ENCODE results near the gene MDK. TPM values are rescaled to one million over a fixed set of nuclear protein-coding genes. Genes with fewer than 3 reads are reported as not detected.

Gene MDK
- polyA plus RNA-seq, 2 of the 4 experiments (the other 2 are of a cell fraction), result 13.6 to 18.4 TPM

DNA sequence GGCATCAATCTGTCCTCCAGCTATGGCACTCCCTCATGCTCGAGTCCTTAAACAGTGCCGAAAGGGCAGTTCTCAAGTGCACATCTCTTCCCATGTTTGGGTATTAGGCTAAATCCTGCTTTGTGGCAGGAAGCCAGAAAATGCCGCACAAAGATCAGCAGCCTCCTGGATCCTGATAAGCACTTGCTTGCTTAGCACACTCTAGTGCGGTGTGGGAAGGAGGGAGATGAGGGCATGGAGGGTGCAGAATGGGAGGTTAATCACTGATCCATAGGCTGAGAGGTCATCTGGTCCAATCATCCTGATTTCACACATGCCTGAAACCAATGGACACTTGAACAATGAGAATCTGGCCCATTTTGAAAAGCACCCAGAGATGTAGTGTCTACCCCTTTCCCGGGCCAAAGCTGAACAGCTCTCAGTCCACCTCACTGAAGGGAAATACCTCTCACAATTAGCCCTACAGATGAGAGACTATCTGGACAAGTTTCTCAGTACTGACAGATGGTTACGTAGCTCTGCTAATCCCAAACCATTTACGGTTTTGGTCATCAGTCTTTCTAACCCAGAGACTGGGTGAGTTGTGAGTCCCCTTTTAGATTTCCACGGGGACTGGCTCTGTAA lies 39.9 kb downstream of the MDK start:
- ChIA-PET POLR2A (no interaction called here), CTCF (interaction anchor here (1.3 to 1.5 kb wide), 2 partner anchors 69 to 456 kb away, joined by 4 read pairs; no protein-coding TSS in a partner anchor)
- ATAC-seq (no peak), DNase-seq (ENCODE audit: low read depth in 1 of 2, low spot score in 1 of 2) (no peak), FAIRE-seq (no peak)
- H3K4me2 ChIP-seq, result no peak overlapping the region
- H3K4me3 ChIP-seq, result no peak overlapping the region
- no peak overlapping the region for H3K27ac ChIP-seq
- TF ChIP-seq MAX (IDR thresholded peaks at IDR 0.05), result no peak
- TF ChIP-seq RFX5 (IDR thresholded peaks at IDR 0.05), result no peak
- TF ChIP-seq USF2 (IDR thresholded peaks at IDR 0.05), result no peak
- TF ChIP-seq MAZ (IDR thresholded peaks at IDR 0.05; ENCODE audit: borderline replicate concordance, low read depth, low read length), result no peak
- no peak for TF ChIP-seq MAFK (IDR thresholded peaks at IDR 0.05; ENCODE audit: partially characterized antibody)
- H3K9me3 ChIP-seq, result no peaks in the 10 kb centered on the region
- H3K4me1 ChIP-seq, result no peaks in the 10 kb centered on the region
- 93% methylated on average over 8 of the region's 8 CpGs for whole genome bisulfite sequencing (ENCODE audit: missing lambda C conversion rate)

DNA sequence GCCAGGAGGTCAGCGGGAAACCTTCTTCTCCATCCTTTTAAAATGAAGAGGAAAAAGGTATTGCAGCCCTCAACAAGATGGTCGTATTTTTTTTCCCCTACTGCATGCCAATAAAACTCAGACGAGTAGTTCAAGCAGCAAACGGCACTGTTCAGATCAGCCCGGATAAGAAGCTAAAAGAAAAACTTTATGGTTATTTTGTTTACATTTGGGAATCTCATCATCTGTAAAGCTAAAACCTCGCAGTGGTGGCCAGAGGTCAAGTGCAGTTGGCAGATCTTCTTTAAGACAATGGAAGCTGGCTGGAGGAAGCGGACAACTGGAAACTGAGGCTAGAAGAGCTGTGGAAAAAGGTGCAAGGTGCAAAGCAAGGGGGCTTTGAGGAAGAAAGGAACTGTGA lies 41.1 kb downstream of the MDK start:
- FAIRE-seq, result no peak

DNA sequence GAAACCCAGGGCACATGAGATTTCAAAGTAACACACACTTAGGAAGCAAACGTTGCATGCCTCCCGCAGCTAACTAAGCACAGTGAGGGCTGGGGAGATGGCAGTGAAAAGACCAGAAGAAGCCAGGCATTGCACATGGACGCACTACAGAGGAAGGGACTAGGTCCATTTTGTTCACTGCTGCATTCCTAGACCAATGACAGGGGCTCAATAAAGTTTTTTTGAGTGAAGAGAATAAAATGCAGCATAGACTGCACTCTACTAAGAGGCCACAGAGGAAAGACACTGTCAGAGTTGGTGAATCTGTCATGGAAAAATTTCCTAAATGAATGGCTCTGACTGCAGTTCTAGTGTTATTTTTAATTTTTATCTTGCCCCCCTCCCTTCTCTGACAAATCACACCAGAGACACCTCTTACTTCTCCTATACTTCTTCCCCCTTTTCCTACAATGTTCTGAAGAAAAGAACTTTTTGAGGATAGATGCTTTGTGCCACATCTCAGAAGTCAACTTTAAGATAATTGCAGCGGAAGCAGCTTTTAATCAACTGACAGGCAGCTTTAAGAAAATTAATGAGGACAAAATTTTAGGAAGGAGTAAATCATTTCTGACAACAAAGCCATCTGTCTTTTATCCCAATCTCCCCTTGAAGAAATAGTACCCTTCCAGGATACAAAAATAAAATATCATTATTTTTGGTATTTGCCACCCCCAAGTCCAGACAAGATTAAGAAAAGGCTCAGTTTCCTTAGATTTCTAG lies 44.9 kb downstream of the MDK start:
- FAIRE-seq, result no peak
- Histone ChIP-seq H3K4me2 (no peak overlapping the region), H3K4me3 (no peak overlapping the region), H3K27ac (no peak overlapping the region), H3K4me1 (no peaks in the 10 kb centered on the region), H3K9me3 (no peaks in the 10 kb centered on the region)
- WGBS (ENCODE audit: missing lambda C conversion rate), result 90% methylated on average over 4 of the region's 4 CpGs
- TF ChIP-seq NR3C1 (IDR thresholded peaks at IDR 0.05), result no peak
- no peak for TF ChIP-seq CHD4 (IDR thresholded peaks at IDR 0.05; ENCODE audit: borderline replicate concordance)
- TF ChIP-seq BHLHE40 (IDR thresholded peaks at IDR 0.05; ENCODE audit: low read depth, low read length), result no peak
- TF ChIP-seq, protein P1, sequence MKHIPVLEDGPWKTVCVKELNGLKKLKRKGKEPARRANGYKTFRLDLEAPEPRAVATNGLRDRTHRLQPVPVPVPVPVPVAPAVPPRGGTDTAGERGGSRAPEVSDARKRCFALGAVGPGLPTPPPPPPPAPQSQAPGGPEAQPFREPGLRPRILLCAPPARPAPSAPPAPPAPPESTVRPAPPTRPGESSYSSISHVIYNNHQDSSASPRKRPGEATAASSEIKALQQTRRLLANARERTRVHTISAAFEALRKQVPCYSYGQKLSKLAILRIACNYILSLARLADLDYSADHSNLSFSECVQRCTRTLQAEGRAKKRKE (CRISPR knock-in tag; IDR thresholded peaks at IDR 0.05; ENCODE audit: low read depth), result no peak
- no peak for TF ChIP-seq ZNF302 (CRISPR knock-in tag; IDR thresholded peaks at IDR 0.05)
- TF ChIP-seq NPAS2 (CRISPR knock-in tag; IDR thresholded peaks at IDR 0.05; ENCODE audit: borderline replicate concordance), result no peak
- TF ChIP-seq EHF (CRISPR knock-in tag; IDR thresholded peaks at IDR 0.05), result no peak
- no peak for TF ChIP-seq NFE2L2 (conservative IDR thresholded peaks at IDR 0.05; ENCODE audit: low read length)
- no peak for TF ChIP-seq HOXB13 (CRISPR knock-in tag; IDR thresholded peaks at IDR 0.05; ENCODE audit: low read depth)
- TF ChIP-seq POLR2A (IDR thresholded peaks at IDR 0.05; ENCODE audit: low read length), result no peak
- TF ChIP-seq CHD2 (IDR thresholded peaks at IDR 0.05; ENCODE audit: low read length, partially characterized antibody), result no peak
- no peak for TF ChIP-seq USF2 (IDR thresholded peaks at IDR 0.05)
- TF ChIP-seq ZFP36 (IDR thresholded peaks at IDR 0.05; ENCODE audit: borderline replicate concordance, partially characterized antibody), result no peak
- no peak for TF ChIP-seq EHMT2 (IDR thresholded peaks at IDR 0.05; ENCODE audit: low read depth)
- TF ChIP-seq MAX (IDR thresholded peaks at IDR 0.05), result no peak
- POLR2A ChIA-PET, result no interaction called here
- no peak for DNase-seq (ENCODE audit: low read depth in 1 of 2, low spot score in 1 of 2)
- CTCF ChIA-PET, result interaction anchor here (1.1 kb wide), 1 partner anchor 187 kb away, joined by 3 read pairs; no protein-coding TSS in a partner anchor
- ATAC-seq, result no peak

More for the DNA sequence above, 41.1 kb downstream of the MDK start:
- no peak for DNase-seq (ENCODE audit: low read depth in 1 of 2, low spot score in 1 of 2)
- ChIA-PET POLR2A (no interaction called here), CTCF (interaction anchor here (0.6 to 1.5 kb wide), 4 partner anchors 16 to 457 kb away, joined by 3 to 4 read pairs (median 3); no protein-coding TSS in a partner anchor)
- no peak overlapping the region for H3K4me2 ChIP-seq
- 88% methylated on average over 7 of the region's 7 CpGs for WGBS (ENCODE audit: missing lambda C conversion rate)
- no peaks in the 10 kb centered on the region for H3K9me3 ChIP-seq
- no peak overlapping the region for H3K4me3 ChIP-seq
- no peak for TF ChIP-seq ESRRA (IDR thresholded peaks at IDR 0.05; ENCODE audit: borderline replicate concordance, low read length)
- TF ChIP-seq SREBF2 (IDR thresholded peaks at IDR 0.05), result no peak
- TF ChIP-seq NR3C1 (IDR thresholded peaks at IDR 0.05), result no peak
- no peak for TF ChIP-seq RARB (CRISPR knock-in tag; IDR thresholded peaks at IDR 0.05)
- no peak for TF ChIP-seq KDM5A (IDR thresholded peaks at IDR 0.05)
- TF ChIP-seq EP300 (IDR thresholded peaks at IDR 0.05), result no peak
- TF ChIP-seq CHD4 (IDR thresholded peaks at IDR 0.05; ENCODE audit: borderline replicate concordance), result no peak
- TF ChIP-seq MAZ (IDR thresholded peaks at IDR 0.05; ENCODE audit: borderline replicate concordance, low read depth, low read length), result no peak
- TF ChIP-seq SMC3 (IDR thresholded peaks at IDR 0.05), result no peak
- TF ChIP-seq RNF2 (IDR thresholded peaks at IDR 0.05; ENCODE audit: borderline replicate concordance, low read depth), result no peak
- no peak for TF ChIP-seq EHF (CRISPR knock-in tag; IDR thresholded peaks at IDR 0.05)
- TF ChIP-seq HEYL (CRISPR knock-in tag; IDR thresholded peaks at IDR 0.05), result no peak
- no peak for TF ChIP-seq ZSCAN20 (CRISPR knock-in tag; IDR thresholded peaks at IDR 0.05)
- no peak for TF ChIP-seq HOXB5 (CRISPR knock-in tag; IDR thresholded peaks at IDR 0.05)
- TF ChIP-seq USF2 (IDR thresholded peaks at IDR 0.05), result no peak
- no peak for TF ChIP-seq HES2 (IDR thresholded peaks at IDR 0.05)
- TF ChIP-seq JUN (IDR thresholded peaks at IDR 0.05), result no peak
- ATAC-seq, result no peak
- no peaks in the 10 kb centered on the region for H3K4me1 ChIP-seq
- H3K27ac ChIP-seq, result no peak overlapping the region

Data from A549 (cell line).